GM23338 (cell line): ENCODE results near the gene IGFLR1. TPM values are rescaled to one million over a fixed set of nuclear protein-coding genes. Genes with fewer than 3 reads are reported as not detected.

ENCODE experiments used
- ATAC-seq: fragments of 200-7000 bp; cut with Tn5 transposase; 3 replicates; pipeline ENCODE4 v1.9.1; 2020
- DNase-seq: peaks from one replicate; pipeline ENCODE4 v3.0.0-alpha.2; 2015; ENCODE audit warnings: low spot score
- H2AFZ ChIP-seq: fragments of 200-600 bp; sonication (generic); 2 replicates; pipeline ENCODE4 v1.8.0; 2016; ENCODE audit warnings: antibody characterized with exemption, mild to moderate bottlenecking, moderate library complexity
- H3F3A ChIP-seq: fragments of 200-600 bp; sonication (generic); replicated peaks from 2 replicates; pipeline ENCODE4 v1.8.0; 2017; ENCODE audit warnings: antibody characterized with exemption, mixed run types, low read depth
- H3K27ac ChIP-seq: fragments of 200-600 bp; sonication (generic); 2 replicates; pipeline ENCODE4 v1.6.1; 2016; ENCODE audit warnings: low read depth
- H3K27me3 ChIP-seq: fragments of 200-600 bp; sonication (generic); 2 replicates; pipeline ENCODE4 v1.8.0; 2016; ENCODE audit warnings: mild to moderate bottlenecking, mixed run types, moderate library complexity; ENCODE audit not compliant: insufficient read depth
- H3K36me3 ChIP-seq: fragments of 200-600 bp; sonication (generic); 2 replicates; pipeline ENCODE4 v1.8.0; 2016; ENCODE audit warnings: mild to moderate bottlenecking; ENCODE audit not compliant: insufficient read depth
- H3K4me1 ChIP-seq: fragments of 200-600 bp; sonication (generic); 2 replicates; pipeline ENCODE4 v1.8.0; 2016; ENCODE audit warnings: mild to moderate bottlenecking, moderate library complexity; ENCODE audit not compliant: insufficient read depth
- H3K4me2 ChIP-seq: fragments of 200-600 bp; sonication (generic); 2 replicates; pipeline ENCODE4 v1.7.1; 2017; ENCODE audit warnings: mixed run types
- H3K4me3 ChIP-seq: fragments of 200-600 bp; sonication (generic); 2 replicates; pipeline ENCODE4 v1.6.1; 2016; ENCODE audit warnings: mixed run types
- H3K79me2 ChIP-seq: fragments of 200-600 bp; sonication (generic); replicated peaks from 2 replicates; pipeline ENCODE4 v1.8.0; 2017; ENCODE audit warnings: mild to moderate bottlenecking; ENCODE audit not compliant: insufficient read depth
- H3K9me2 ChIP-seq: fragments of 200-600 bp; sonication (generic); 2 replicates; pipeline ENCODE4 v1.8.0; 2017; ENCODE audit not compliant: insufficient read depth
- H4K20me1 ChIP-seq: fragments of 200-600 bp; sonication (generic); replicated peaks from 2 replicates; pipeline ENCODE4 v1.8.0; 2017; ENCODE audit warnings: mild to moderate bottlenecking; ENCODE audit not compliant: insufficient read depth
- H3K27ac Mint-ChIP-seq: 2 replicates; pipeline ENCODE4 v1.8.0; 2020; ENCODE audit warnings: inconsistent platforms, mild to moderate bottlenecking, moderate library complexity, mixed read lengths
- H3K27me3 Mint-ChIP-seq: 3 replicates; pipeline ENCODE4 v1.8.0; 2022; ENCODE audit warnings: low read depth, mild to moderate bottlenecking, moderate library complexity, mixed read lengths, inconsistent platforms; ENCODE audit not compliant: insufficient read depth, poor library complexity
- H3K36me3 Mint-ChIP-seq: 3 replicates; pipeline ENCODE4 v1.8.0; 2021; ENCODE audit warnings: low read depth, mild to moderate bottlenecking, inconsistent platforms, moderate library complexity, mixed read lengths
- H3K4me1 Mint-ChIP-seq: 3 replicates; pipeline ENCODE4 v1.8.0; 2020; ENCODE audit warnings: mild to moderate bottlenecking, inconsistent platforms, mixed read lengths
- H3K4me3 Mint-ChIP-seq: 3 replicates; pipeline ENCODE4 v1.8.0; 2021; ENCODE audit warnings: moderate library complexity, mild to moderate bottlenecking, inconsistent platforms, mixed read lengths
- H3K9me3 Mint-ChIP-seq: 3 replicates; pipeline ENCODE4 v1.8.0; 2020; ENCODE audit warnings: moderate library complexity, mild to moderate bottlenecking, inconsistent platforms, mixed read lengths
- CREB1 ChIP-seq: fragments of 250-450 bp; sonication (Bioruptor Pico); IDR thresholded peaks from 2 replicates; pipeline ENCODE4 v1.5.0; 2020; ENCODE audit warnings: low read depth, mild to moderate bottlenecking, moderate library complexity
- CTCF ChIP-seq, 2 experiments: fragments of 200-600 bp in 1 of 2; sonication (generic) in 1 of 2; conservative IDR thresholded peaks; 2 replicates each; pipeline versions ENCODE4 v1.5.1 to v1.6.1; 2016 to 2017; ENCODE audit warnings: antibody characterized with exemption in 2 of 2, low read depth in 2 of 2, mild to moderate bottlenecking in 2 of 2, moderate library complexity in 1 of 2
- ETS1 ChIP-seq: IDR thresholded peaks from 2 replicates; pipeline ENCODE4 v1.6.1; 2016; ENCODE audit warnings: antibody characterized with exemption
- EZH2 ChIP-seq: fragments of 200-600 bp; sonication (generic); IDR thresholded peaks from one replicate; pipeline ENCODE4 v1.8.0; 2017; ENCODE audit warnings: antibody characterized with exemption, mild to moderate bottlenecking, low read depth; ENCODE audit not compliant: unreplicated experiment
- JUNB ChIP-seq: IDR thresholded peaks from one replicate; pipeline ENCODE4 v1.6.1; 2016; ENCODE audit warnings: antibody characterized with exemption; ENCODE audit not compliant: unreplicated experiment
- NANOG ChIP-seq: IDR thresholded peaks from 2 replicates; pipeline ENCODE4 v1.6.1; 2016; ENCODE audit warnings: antibody characterized with exemption, borderline replicate concordance
- POLR2AphosphoS5 ChIP-seq: IDR thresholded peaks from 2 replicates; pipeline ENCODE4 v1.6.1; 2016; ENCODE audit warnings: antibody characterized with exemption, low read depth
- STAT1 ChIP-seq: IDR thresholded peaks from one replicate; pipeline ENCODE4 v1.6.1; 2016; ENCODE audit warnings: antibody characterized with exemption; ENCODE audit not compliant: unreplicated experiment
- ZNF331 ChIP-seq: fragments of 250-450 bp; sonication (Bioruptor Pico); IDR thresholded peaks from 2 replicates; pipeline ENCODE4 v1.5.0; 2020; ENCODE audit warnings: low read depth, mild to moderate bottlenecking, moderate library complexity
- polyA plus RNA-seq: library from polyadenylated mRNA; unstranded; fragments of >200 nt; fragmentation: Nextera tagmentation; extraction: Ambion mirVana; gene quantifications from 2 replicates; pipeline ENCODE4 v1.2.1, GENCODE V29; 2016
- total RNA-seq: library from RNA; depleted of rRNA; stranded (reverse); fragments of >200 nt; shearing (Covaris generic); gene quantifications from 2 replicates; pipeline ENCODE4 v1.2.3, GENCODE V29; 2014
- TF ChIP-seq, protein P1 (sequence below): IDR thresholded peaks from one replicate; pipeline ENCODE4 v1.6.1; 2018; ENCODE audit warnings: antibody characterized with exemption; ENCODE audit not compliant: unreplicated experiment

Gene IGFLR1
- total and polyA plus RNA-seq, 2 experiments from 2014 or later: 14.4 to 17.8 TPM

GRCh38 chr19:35781650-35782049 is 39.4 kb upstream of the IGFLR1 start (continued):
- TF ChIP-seq, protein P1, sequence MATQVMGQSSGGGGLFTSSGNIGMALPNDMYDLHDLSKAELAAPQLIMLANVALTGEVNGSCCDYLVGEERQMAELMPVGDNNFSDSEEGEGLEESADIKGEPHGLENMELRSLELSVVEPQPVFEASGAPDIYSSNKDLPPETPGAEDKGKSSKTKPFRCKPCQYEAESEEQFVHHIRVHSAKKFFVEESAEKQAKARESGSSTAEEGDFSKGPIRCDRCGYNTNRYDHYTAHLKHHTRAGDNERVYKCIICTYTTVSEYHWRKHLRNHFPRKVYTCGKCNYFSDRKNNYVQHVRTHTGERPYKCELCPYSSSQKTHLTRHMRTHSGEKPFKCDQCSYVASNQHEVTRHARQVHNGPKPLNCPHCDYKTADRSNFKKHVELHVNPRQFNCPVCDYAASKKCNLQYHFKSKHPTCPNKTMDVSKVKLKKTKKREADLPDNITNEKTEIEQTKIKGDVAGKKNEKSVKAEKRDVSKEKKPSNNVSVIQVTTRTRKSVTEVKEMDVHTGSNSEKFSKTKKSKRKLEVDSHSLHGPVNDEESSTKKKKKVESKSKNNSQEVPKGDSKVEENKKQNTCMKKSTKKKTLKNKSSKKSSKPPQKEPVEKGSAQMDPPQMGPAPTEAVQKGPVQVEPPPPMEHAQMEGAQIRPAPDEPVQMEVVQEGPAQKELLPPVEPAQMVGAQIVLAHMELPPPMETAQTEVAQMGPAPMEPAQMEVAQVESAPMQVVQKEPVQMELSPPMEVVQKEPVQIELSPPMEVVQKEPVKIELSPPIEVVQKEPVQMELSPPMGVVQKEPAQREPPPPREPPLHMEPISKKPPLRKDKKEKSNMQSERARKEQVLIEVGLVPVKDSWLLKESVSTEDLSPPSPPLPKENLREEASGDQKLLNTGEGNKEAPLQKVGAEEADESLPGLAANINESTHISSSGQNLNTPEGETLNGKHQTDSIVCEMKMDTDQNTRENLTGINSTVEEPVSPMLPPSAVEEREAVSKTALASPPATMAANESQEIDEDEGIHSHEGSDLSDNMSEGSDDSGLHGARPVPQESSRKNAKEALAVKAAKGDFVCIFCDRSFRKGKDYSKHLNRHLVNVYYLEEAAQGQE: no peak

DNA sequence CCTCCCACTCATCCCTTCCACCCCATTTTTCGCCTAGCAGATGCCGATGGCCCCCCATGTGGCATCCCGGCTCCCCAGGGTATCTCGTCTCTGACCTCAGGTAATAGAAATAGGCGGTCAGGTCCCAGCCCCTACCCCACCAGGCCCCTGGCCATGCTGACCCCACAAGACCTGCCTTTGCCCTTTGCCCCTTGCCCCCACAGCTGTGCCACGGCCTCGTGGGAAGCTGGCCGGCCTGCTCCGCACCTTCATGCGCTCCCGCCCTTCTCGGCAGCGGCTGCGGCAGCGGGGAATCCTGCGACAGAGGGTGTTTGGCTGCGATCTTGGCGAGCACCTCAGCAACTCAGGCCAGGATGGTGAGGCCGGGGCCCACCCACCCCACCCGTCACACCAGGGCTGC is 38.5 kb upstream of the IGFLR1 start:
- H3K4me2 ChIP-seq: no peak overlapping the region
- H4K20me1 ChIP-seq: no peaks in the 10 kb centered on the region
- no peaks in the 10 kb centered on the region for H3K36me3 ChIP-seq
- Mint-ChIP-seq H3K27ac (no peak overlapping the region), H3K4me3 (no peak overlapping the region), H3K9me3 (no peaks in the 10 kb centered on the region), H3K27me3 (peaks cover 32% of the 10 kb centered on the region), H3K36me3 (peaks cover 6% of the 10 kb centered on the region; the same call in 1 of the 3 replicates), H3K4me1 (peaks cover 48% of the 10 kb centered on the region)
- H3K27me3 ChIP-seq: peaks cover 11% of the 10 kb centered on the region
- no peak overlapping the region for H3K4me3 ChIP-seq
- peaks cover 31% of the 10 kb centered on the region for H3K4me1 ChIP-seq
- no peaks in the 10 kb centered on the region for H3K79me2 ChIP-seq
- DNase-seq (no peak), ATAC-seq (no peak)
- H2AFZ ChIP-seq: no peak overlapping the region
- 0 out of 2 replicates have a peak, but pooled peaks cover 3% of the 10 kb centered on the region for H3F3A ChIP-seq
- H3K27ac ChIP-seq: no peak overlapping the region
- H3K9me2 ChIP-seq: no peaks in the 10 kb centered on the region
- TF ChIP-seq EZH2 (no peak), ZNF331 (CRISPR knock-in tag) (no peak), JUNB (no peak), STAT1 (no peak), NANOG (no peak), CTCF (conservative IDR thresholded peaks at IDR 0.05; ENCODE audit: low read depth in 2 of 2) (no peak), ETS1 (no peak), CREB1 (no peak), POLR2AphosphoS5 (no peak)
- TF ChIP-seq, protein P1: no peak
